NCI-H446 treated with DMSO at 0.1 percent for 48 hours (cell line): ENCODE measurements around the gene RAB43.

Source experiments
- DNase-seq: peaks from one replicate; lab custom pipeline; 2025; lab: John Stamatoyannopoulos, UW

The RAB43 gene

DNA sequence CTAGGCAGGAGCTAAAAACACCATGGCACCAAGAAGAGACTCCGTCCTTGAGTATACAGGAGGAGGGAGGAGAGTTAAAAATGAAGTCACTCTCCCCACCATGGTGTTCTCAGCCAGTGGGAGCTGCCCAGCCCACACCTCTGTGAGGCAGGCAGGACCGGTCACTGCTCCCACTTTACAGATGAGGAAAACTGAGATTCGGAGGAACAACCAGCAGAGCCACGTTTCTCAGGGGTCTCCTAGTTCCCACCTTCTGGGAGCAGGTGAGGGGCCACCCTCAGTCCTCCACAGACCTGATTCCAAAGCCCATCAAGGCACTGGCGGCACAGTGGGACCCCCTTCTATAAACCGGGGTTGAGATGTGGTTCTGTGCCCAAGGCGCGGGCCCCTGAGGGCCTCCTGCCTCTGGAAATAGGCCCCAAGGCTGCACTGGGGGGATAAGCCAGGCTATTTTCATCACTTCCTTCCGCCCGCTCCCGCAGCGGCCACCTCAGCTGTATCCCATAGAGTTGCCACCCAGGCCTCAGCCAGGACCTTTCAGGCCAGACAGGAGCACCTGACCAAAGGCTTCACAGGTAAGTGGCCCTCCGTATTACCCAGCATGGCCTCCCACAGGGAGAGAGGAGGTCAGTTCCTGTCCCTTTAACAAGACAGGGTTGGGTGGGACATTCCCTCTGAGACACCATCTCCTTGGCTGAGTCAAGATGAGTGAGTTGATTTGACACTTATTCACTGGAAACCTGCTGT is 61.2 kb downstream of the RAB43 start, which contains the start of gene GP9:
TSS of gene GP9 (plus strand) at position 504 of the 747 bp plus-strand sequence. CDS start 961 bp downstream, outside the sequence.
- DNase-seq = no peak

- DNase-seq = no peak
These were observed 62.2 kb downstream of the RAB43 start for GRCh38 chr3:129059311-129059958.

- DNase-seq = no peak
These were observed 63.0 kb downstream of the RAB43 start for GRCh38 chr3:129058441-129059200.

DNA sequence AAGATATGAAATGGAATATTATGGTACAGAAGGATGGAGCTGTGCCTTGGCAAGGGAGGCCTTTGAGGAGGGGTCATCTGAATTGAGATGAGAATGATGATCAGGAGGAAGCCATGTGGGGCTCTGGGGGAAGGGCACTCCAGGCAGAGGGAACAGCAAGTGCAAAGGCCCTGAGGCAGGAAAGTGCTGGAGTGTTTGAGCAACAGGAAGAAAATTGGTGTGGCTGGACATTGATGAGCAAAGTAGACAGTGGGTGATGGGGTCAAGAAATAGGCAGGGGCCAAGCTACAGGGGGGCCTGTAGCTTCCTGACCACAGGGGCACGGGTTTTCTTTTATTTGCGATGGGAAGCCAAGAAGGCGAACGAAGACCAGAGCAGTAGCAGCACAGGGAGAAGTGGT is 64.4 kb downstream of the RAB43 start:
- no peak for DNase-seq

DNA sequence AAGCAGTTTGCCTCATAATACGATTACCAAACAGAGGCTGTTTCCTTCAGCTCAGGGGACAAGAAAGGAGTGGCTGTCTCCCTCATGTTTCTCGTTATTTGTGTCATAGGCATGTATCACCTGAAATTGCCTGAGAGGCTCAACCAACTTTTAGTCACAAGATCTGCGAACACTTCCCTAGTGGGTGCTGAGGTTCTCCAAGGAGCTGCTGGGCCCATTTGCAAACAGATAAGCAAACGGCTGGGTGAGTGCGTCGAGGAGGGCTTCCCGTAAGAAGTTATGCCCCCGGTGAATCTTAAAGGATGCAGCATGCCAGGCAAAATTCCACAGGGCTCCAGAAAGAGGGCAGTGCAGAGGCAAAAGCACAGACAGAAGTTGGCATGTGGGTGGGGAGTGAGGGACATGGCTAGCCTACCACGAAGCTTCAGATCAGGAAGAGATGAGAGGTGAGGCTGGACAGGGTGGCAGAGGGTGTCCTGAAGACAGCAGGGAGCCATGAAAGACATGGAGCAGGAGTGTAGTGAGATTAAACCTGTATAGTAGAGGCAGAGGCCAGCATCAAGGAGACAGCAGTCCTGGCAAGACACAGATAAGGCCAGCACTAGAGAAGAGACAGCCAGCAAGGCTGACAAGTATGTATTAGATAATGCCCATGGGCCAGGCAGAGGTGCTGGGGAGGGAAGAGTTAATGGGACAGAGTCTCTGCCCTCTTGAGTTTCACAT is 65.0 kb downstream of the RAB43 start:
- DNase-seq = no peak

DNA sequence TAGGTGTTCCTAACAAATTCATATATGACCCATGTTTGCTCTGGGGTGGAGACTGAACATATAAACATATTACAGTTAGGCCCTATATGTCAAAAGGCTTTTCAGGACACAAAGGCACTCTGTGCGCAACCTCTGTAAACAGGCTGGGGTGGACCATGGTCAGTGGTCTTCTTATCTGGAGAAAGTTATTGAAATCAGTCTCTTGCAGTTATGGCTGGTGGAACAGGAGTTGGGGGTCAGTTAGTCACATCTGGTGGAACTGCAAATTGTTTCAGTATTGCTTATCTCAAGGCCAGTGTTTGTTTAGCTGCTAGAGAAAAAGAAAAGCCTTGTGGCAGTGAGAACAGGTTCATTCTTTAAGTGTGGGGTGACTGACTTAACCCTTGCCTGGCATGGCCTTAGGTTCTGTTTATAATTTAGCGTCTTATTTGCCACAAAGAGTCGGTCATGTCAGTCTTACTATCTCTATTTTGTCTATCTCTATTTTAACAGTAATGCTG is 66.9 kb downstream of the RAB43 start:
- no peak for DNase-seq

- peak; percentile 13 for DNase-seq
These were observed 68.9 kb downstream of the RAB43 start for GRCh38 chr3:129052675-129053074.

DNA sequence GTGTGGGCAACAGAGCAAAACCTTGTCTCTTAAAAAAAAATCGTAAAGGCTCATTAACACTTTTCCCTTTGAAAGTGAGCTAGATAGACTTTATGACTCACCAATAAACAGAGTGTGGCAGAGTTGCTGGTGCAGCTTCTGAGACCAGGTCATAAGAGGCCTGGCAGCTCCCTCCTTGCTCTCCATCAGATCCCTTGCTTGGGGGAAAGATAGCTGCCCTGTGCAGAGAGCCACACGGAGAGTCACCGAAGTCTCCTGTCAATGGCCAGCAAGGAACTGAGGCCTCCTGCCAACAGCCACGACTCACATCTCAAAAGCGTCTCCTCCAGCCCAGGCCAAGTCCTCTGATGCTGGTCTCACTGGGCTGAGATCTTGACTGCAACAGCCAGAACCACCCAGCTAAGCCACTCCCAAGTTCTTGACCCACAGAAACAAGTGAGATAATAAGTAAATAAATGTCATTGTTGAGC is 69.7 kb downstream of the RAB43 start:
- no peak for DNase-seq

DNA sequence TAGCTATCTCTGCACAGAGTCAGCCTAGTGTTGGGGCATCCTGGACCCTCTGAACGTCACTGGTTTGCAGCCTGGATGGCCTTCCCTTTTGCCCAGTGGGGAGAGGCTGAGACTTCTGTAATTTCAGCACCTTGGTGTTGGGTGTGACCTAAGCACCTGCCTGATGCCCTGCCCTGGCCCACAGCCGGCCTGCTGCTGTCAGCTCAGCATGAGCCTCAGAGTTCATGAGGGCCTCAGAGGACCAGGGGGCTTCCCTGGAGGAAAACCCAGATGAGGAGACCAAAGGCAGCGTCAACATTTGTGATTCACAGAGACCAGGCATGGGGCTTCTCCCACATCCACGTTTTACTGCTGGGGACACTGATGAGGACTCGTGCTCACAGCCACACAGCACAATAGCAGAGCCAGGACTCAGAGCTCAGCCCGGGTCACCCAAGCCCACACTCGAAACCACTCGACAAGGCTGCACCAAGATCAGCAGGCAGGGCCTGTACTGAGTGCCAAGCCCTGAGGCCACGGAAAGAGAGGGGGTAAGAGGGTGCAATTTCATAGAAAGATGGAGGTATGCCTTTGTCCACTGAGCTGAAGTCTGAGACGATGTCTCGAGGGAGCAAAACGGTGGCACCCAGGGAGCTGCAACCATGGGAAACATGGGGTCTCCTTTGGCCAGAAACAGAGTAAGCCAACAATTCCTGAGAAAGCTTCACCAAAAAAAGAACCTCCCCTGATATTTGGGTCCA is 70.9 kb downstream of the RAB43 start:
- DNase-seq = no peak

DNA sequence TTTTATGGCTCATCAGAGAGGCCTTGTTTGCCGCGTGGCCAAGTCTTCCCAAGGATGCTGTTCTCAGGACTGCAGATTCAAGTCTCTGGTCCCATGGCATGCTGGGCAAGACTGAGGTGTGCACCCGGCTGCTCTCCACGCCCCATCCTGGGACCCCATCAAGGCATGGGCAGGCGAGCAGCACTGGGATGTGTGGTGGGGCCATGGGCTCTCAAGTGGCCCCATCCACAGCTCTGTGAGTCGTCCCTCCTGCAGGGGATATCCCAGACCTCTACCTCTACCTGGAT is 74.1 kb downstream of the RAB43 start:
- DNase-seq = no peak

DNA sequence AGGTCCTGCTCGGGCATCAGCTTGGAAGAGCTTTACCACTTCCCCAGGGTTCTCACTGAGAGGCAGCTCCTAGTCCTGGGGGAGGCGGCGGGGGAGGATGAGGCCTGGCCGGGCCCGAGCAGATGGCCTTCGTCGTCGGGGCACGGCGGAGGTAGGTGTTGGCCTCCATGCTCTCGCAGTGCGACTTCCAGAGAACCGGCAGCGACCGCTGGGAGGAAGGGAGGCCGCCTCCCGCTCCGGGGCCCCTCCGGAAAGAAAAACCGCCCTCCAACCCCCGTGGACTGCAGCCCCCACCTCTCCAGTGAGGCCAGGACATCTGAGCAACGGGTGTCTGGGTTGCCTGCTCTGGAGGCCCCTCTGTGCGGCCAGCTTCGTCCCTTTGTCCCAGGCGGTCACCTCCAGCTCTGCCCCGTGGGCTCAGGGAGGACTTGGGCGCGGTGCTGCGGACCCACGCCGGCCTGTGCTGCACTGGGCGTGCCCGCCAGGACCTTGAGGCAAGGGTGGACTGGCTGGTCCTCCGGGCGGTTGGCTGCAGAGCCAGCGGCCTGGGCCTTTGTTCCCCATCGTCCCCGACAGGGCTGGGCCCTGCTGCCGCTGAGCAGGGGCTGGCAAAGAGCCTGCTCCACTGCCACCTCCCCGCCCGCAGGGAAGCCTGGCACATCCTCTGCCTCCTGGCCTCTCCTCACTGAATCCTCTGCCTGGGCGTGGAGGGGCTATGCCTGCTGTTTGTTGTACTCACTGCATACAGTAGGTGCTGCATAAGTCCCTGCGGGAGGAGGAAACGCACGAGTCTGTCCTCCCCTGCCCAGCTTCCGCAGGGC is 74.7 kb downstream of the RAB43 start:
- DNase-seq = no peak

- no peak for DNase-seq
These were observed 75.4 kb downstream of the RAB43 start for GRCh38 chr3:129046037-129046731.

- DNase-seq = no peak
These were observed 75.9 kb downstream of the RAB43 start for GRCh38 chr3:129045675-129046036.

- no peak for DNase-seq
These were observed 80.9 kb downstream of the RAB43 start for GRCh38 chr3:129040579-129041300.

DNA sequence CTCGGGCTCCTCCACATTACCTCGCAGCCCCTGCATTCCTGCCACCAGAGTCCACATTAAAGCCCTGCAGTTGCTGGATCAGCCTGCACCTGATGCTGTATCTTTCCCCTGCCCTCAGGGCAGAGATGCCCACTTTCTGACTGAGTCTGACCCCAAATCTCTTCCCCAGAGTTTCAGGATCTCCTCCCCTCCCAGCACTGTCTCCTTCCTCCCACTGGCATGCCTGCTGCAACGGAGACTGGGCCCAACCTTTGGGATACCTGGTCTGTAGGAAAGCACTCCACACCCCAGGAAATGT is 81.6 kb downstream of the RAB43 start:
- DNase-seq = no peak

DNA sequence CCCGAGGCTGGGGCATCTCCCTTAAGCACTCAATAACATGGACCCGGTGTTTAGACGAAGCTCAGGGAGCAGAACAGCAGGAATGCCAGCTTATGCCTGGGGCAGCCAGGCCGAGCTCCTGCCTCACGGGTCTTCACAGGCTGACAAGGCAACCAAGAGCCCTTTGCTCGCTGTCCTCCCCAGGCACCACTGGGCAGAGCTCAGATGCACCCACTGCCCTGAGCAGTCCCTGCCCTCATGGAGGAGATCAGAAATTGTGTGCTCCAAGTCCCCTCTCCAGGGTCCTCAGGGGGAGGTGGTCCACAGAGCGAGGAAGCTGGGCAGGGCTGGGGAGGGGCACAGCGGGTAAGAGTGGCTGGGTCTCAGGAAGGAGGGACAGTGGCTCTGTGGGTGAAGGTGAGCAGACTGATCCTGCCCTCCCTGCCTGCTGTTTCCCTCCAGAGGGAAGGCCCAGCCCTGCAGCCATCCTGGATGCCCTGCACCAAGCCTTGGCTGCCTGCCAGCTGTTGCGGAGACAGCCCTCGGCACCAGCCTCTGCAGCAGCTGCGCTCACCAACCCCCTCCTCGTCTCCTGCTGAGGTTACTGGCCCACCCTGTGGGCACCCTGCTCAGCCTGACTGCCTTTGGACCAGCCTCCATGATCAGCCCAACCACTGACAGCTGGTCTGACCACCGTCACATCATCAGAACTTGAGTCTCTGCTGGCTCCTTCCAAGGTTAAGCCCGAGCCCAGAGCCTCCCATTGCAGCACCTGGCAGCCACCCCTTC is 82.1 kb downstream of the RAB43 start:
- peak; percentile 11 for DNase-seq

DNA sequence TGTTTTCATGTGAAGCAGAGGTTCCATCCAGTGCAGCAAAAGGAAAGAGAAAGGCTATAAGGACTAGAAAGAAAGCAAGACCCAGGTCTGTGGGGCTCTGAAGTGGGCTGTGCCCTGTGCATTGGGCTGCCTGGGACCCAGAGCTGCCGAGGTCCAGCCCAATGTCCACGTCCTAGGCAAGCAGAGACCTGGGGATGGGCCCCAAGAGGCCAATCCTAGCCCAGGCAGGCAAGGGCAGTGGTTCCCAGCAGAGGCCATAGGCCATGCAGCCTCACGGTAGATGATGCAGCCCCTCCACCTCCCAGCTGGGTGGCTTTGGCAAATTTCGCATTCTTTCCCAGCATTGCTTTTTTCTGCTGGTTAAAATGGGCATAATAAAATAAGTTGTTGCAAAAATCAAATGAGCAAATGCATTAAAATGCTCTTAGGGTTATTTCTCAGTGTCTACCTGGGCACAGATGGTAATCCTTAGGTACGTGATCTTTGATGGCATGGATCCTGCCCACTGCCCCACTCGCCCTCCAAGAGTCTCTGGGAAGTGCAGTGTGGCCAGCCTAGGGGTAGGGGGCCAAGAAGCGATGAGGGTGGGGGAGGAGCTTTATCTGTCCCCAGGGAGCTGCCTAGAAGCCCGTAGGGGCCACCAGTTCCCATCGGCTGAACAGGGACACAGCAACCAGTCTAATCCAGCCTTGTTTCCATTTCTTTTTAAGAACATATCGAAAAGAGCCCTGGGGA is 83.3 kb downstream of the RAB43 start:
- no peak for DNase-seq
